Natural killer cell (primary cell): ENCODE measurements around the gene SPOCK1. TPM values are rescaled to one million over a fixed set of nuclear protein-coding genes. Genes with fewer than 3 reads are reported as not detected.

Source experiments
- ATAC-seq, 3 donors: fragments of 150-1000 bp in 2 of 3; fragments of 200-7000 bp in 1 of 3; cut with Tn5 transposase; 1 replicate in 1 of 3; 2 replicates in 2 of 3; pipeline ENCODE4 v1.10.0; 2021; ENCODE audit warnings: mild to moderate bottlenecking in 2 of 3, moderate library complexity in 2 of 3
- DNase-seq, 2 donors: peaks; one replicate each; pipeline versions ENCODE4 v3.0.0 to v3.0.0-alpha.2; 2013 to 2021; ENCODE audit warnings: mixed read lengths in 1 of 2
- H3K27ac ChIP-seq: one replicate; pipeline ENCODE4 v1.5.1; 2013; ENCODE audit warnings: mild to moderate bottlenecking, low read length
- H3K27me3 ChIP-seq: one replicate; pipeline ENCODE4 v1.6.1; 2013; ENCODE audit warnings: low read length; ENCODE audit not compliant: control insufficient read depth, insufficient read depth
- H3K36me3 ChIP-seq: one replicate; pipeline ENCODE4 v1.6.1; 2013; ENCODE audit warnings: low read length; ENCODE audit not compliant: control insufficient read depth, insufficient read depth
- H3K4me1 ChIP-seq: one replicate; pipeline ENCODE4 v1.6.1; 2013; ENCODE audit warnings: low read length; ENCODE audit not compliant: control insufficient read depth, insufficient read depth
- H3K4me3 ChIP-seq: one replicate; pipeline ENCODE4 v1.5.1; 2013; ENCODE audit warnings: low read length
- H3K9me3 ChIP-seq: one replicate; pipeline ENCODE4 v1.6.1; 2013; ENCODE audit warnings: low read length; ENCODE audit not compliant: control insufficient read depth, insufficient read depth
- H3K27ac Mint-ChIP-seq, 2 donors: one replicate each; pipeline ENCODE4 v1.8.0; 2022; ENCODE audit warnings: mild to moderate bottlenecking in 2 of 2, mixed read lengths in 2 of 2, moderate library complexity in 1 of 2
- H3K27me3 Mint-ChIP-seq, 2 donors: one replicate each; pipeline ENCODE4 v1.8.0; 2022; ENCODE audit warnings: low read depth in 2 of 2, mixed read lengths in 2 of 2
- H3K36me3 Mint-ChIP-seq: one replicate; pipeline ENCODE4 v1.8.0; 2022; ENCODE audit warnings: mixed read lengths
- H3K4me1 Mint-ChIP-seq, 2 donors: one replicate each; pipeline ENCODE4 v1.8.0; 2022; ENCODE audit warnings: mixed read lengths in 2 of 2
- H3K4me3 Mint-ChIP-seq: one replicate; pipeline ENCODE4 v1.8.0; 2022; ENCODE audit warnings: mild to moderate bottlenecking, moderate library complexity, mixed read lengths
- H3K9me3 Mint-ChIP-seq, 2 donors: one replicate each; pipeline ENCODE4 v1.8.0; 2022; ENCODE audit warnings: mixed read lengths in 2 of 2
- WGBS: methylation state at CpG from one replicate; pipeline ENCODE4 v1.1.7; 2013; ENCODE audit warnings: missing lambda C conversion rate; ENCODE audit not compliant: insufficient coverage; 5-methylcytosine and 5-hydroxymethylcytosine counted together
- intact Hi-C: fragments of 100-400 bp; cut with micrococcal nuclease; formaldehyde crosslinking; loops from one replicate; pipeline ENCODE4 v1.14.2; 2022
- total RNA-seq, 4 donors: library from RNA; stranded (reverse); fragments of 120-200 nt in 1 of 4; gene quantifications; one replicate each; pipeline versions ENCODE4 v1.2.3 to v1.2.4, GENCODE V29; 2013 to 2022
- TF ChIP-seq, protein P1 (sequence below): fragments of 200-600 bp; IDR thresholded peaks from one replicate; pipeline ENCODE4 v1.8.0; 2022; ENCODE audit warnings: antibody characterized with exemption

SPOCK1 gene
- total RNA-seq, 3 donors from 2014 or later (not counting 1 experiment from before 2014, with no cell fraction given) = 0.09 to 1.6 (median 0.61) TPM

DNA sequence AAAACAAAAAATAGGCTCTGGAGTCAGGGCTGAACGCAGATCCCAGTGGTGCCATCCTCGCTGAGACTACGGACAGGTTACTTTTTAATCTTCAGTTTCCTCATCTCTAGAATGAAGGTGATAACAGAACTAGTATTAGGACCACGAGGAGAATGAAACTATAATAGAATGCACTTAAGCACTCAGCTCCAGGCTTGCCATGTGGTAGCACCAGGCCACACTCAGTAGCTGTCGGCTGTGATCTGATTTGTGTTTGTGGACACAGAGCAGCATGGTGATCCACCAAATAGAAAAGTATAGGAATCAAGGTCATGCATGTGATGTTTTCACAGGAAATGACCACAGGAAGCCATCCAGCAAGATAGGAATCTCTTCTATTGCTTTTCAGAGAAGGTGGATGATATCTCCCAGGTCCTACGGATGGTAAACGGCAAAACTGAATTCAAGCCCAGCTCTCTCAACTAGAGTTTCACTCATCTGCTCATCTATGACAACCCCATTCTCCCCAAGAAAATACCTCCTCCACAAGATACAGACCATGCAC, 498.0 kb downstream of the SPOCK1 start:
- Histone ChIP-seq H3K4me1 (no peaks in the 10 kb centered on the region), H3K4me3 (no peak overlapping the region), H3K27me3 (no peaks in the 10 kb centered on the region), H3K36me3 (no peaks in the 10 kb centered on the region), H3K27ac (no peak overlapping the region), H3K9me3 (peaks cover 4% of the 10 kb centered on the region)
- TF ChIP-seq, protein P1, sequence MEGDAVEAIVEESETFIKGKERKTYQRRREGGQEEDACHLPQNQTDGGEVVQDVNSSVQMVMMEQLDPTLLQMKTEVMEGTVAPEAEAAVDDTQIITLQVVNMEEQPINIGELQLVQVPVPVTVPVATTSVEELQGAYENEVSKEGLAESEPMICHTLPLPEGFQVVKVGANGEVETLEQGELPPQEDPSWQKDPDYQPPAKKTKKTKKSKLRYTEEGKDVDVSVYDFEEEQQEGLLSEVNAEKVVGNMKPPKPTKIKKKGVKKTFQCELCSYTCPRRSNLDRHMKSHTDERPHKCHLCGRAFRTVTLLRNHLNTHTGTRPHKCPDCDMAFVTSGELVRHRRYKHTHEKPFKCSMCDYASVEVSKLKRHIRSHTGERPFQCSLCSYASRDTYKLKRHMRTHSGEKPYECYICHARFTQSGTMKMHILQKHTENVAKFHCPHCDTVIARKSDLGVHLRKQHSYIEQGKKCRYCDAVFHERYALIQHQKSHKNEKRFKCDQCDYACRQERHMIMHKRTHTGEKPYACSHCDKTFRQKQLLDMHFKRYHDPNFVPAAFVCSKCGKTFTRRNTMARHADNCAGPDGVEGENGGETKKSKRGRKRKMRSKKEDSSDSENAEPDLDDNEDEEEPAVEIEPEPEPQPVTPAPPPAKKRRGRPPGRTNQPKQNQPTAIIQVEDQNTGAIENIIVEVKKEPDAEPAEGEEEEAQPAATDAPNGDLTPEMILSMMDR = no peak
- ATAC-seq = no peak
- 88% methylated on average over 7 of the region's 7 CpGs for WGBS
- H3K4me3 Mint-ChIP-seq = no peak overlapping the region
- H3K27ac Mint-ChIP-seq = no peak overlapping the region
- DNase-seq = no peak
- H3K4me1 Mint-ChIP-seq = no peaks in the 10 kb centered on the region
- H3K9me3 Mint-ChIP-seq = peaks cover 10 to 12% of the 10 kb centered on the region in 2 donors
- H3K36me3 Mint-ChIP-seq = no peaks in the 10 kb centered on the region
- intact Hi-C loops = no loop called here
- H3K27me3 Mint-ChIP-seq = no peaks in the 10 kb centered on the region

DNA sequence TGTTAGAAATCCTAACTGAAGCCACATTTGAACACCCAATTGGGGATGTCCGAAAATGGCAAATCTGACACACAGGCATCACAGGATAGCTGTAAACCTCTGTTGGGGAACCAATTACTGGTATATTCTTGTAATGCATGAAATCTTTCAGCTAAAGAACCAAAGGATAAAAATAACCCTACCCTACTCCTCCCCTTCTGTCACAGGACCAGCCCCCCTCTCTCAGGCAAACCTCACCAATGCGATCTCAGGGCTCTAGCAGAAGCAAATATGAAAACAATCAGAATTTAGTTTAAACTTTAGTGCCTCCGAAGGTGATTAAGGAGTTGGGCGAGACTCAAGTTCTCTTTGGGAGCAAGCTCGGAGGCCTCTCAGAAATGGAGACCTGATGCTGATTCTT, 499.3 kb downstream of the SPOCK1 start:
- H3K36me3 Mint-ChIP-seq = no peaks in the 10 kb centered on the region
- peaks cover 6 to 8% of the 10 kb centered on the region in 2 donors for H3K9me3 Mint-ChIP-seq
- no peak overlapping the region for H3K27ac ChIP-seq
- no peaks in the 10 kb centered on the region for H3K4me1 Mint-ChIP-seq
- H3K27me3 ChIP-seq = no peaks in the 10 kb centered on the region
- H3K4me1 ChIP-seq = no peaks in the 10 kb centered on the region
- DNase-seq = no peak
- no peaks in the 10 kb centered on the region for H3K27me3 Mint-ChIP-seq
- H3K4me3 ChIP-seq = no peak overlapping the region
- H3K36me3 ChIP-seq = no peaks in the 10 kb centered on the region
- TF ChIP-seq, protein P1 = no peak
- H3K9me3 ChIP-seq = peaks cover 4% of the 10 kb centered on the region
- ATAC-seq = no peak
- WGBS = 93% methylated on average over 5 of the region's 5 CpGs
- H3K27ac Mint-ChIP-seq = no peak overlapping the region
- intact Hi-C loops = no loop called here
- no peak overlapping the region for H3K4me3 Mint-ChIP-seq

DNA sequence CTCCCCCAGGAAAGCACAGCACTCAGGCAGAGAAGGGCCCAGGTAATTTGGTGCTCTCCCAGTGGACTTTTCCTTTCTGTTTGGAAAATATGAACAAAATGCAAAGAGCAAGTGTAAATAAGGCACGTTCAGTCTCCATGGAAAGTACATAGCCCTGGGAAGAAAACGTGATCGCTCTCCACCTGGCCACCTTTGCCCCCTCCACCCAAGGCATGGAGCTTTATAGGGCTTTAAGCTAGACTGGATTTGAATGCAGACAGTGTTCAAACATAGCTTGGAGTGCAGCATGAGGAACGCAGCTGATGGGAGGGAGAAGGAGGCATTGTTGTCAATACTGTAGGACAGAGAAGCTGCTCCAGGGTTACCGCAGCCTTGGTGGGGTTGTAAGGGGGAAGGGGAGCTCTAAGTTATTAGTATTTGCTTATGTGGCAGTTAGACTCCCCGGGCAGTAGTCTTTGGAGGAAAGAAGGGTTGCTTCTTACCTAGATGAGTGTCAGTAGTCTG, 500.2 kb downstream of the SPOCK1 start:
- Mint-ChIP-seq H3K4me3 (no peak overlapping the region), H3K36me3 (no peaks in the 10 kb centered on the region), H3K9me3 (peaks cover 6% of the 10 kb centered on the region in 2 donors), H3K4me1 (no peaks in the 10 kb centered on the region), H3K27me3 (no peaks in the 10 kb centered on the region), H3K27ac (no peak overlapping the region)
- TF ChIP-seq, protein P1 = no peak
- H3K27me3 ChIP-seq = no peaks in the 10 kb centered on the region
- no peak overlapping the region for H3K27ac ChIP-seq
- peaks cover 4% of the 10 kb centered on the region for H3K9me3 ChIP-seq
- 85% methylated on average over 6 of the region's 6 CpGs for WGBS
- ATAC-seq (no peak), DNase-seq (no peak)
- no peak overlapping the region for H3K4me3 ChIP-seq
- no peaks in the 10 kb centered on the region for H3K36me3 ChIP-seq
- H3K4me1 ChIP-seq = no peaks in the 10 kb centered on the region
- intact Hi-C loops = no loop called here

DNA sequence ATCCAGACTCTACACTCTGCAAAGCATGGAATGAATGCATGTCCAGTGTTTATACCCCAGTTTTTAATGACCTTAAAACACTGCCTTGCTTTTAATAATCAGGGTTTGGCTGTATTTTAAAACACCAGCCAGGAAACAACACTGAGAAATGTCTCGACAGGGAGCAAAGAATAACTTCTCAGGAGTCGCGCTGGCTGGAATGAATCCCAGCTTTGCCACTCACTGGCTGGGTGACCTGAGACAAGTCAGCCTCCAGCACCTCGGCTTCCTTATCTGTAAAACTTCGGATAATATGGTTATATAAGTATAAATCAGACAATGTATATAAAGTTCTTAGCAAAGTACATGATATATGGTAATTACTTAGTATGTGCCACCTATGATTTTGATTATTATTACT, 505.0 kb downstream of the SPOCK1 start:
- intact Hi-C loops = no loop called here

More for the DNA sequence above, 505.0 kb downstream of the SPOCK1 start:
- TF ChIP-seq, protein P1 = no peak
- Histone ChIP-seq H3K9me3 (peaks cover 4% of the 10 kb centered on the region), H3K27ac (no peak overlapping the region), H3K4me1 (no peaks in the 10 kb centered on the region), H3K36me3 (no peaks in the 10 kb centered on the region), H3K27me3 (no peaks in the 10 kb centered on the region), H3K4me3 (no peak overlapping the region)
- Mint-ChIP-seq H3K9me3 (peaks cover 4 to 5% of the 10 kb centered on the region in 2 donors), H3K4me3 (no peak overlapping the region), H3K27me3 (no peaks in the 10 kb centered on the region), H3K4me1 (no peaks in the 10 kb centered on the region), H3K36me3 (no peaks in the 10 kb centered on the region), H3K27ac (no peak overlapping the region)
- DNase-seq (no peak), ATAC-seq (no peak)
- WGBS = 93% methylated on average over 3 of the region's 5 CpGs
